NCI-H82 treated with DMSO at 0.1 percent for 48 hours (cell line): ENCODE results near the gene MUTYH.

Experiments
- DNase-seq: peaks from one replicate; lab custom pipeline; 2025; ENCODE audit not compliant: unreplicated experiment; lab: John Stamatoyannopoulos, UW

MUTYH gene

GRCh38 chr1:45282351-45282750 lies 57.9 kb downstream of the MUTYH start:
- no peak for DNase-seq
